Caco-2 (cell line): ENCODE results near the gene CDNF. TPM values are rescaled to one million over a fixed set of nuclear protein-coding genes. Genes with fewer than 3 reads are reported as not detected.
A peak's percentile ranks its signal among the peaks of the same experiment; 100 is the strongest.
"Not testable (repeated sequence)": the region's sequence is repeated elsewhere in the genome, so short reads cannot be mapped to it uniquely, and the experiment has no call there.

ENCODE experiments used
- BruUV-seq: library from RNA; stranded (reverse); fragments of 400-500 nt; replicated peaks from 2 replicates; lab custom pipeline; 2021; lab: Mats Ljungman, UMichigan
- CTCF ChIA-PET: fragments of 300-600 bp; sonication (Branson Sonifier 250); formaldehyde crosslinking; loops from one replicate; lab custom pipeline; 2022; ENCODE audit warnings: antibody characterized with exemption; lab: Charles Lee
- POLR2A ChIA-PET: fragments of 300-600 bp; sonication (Branson Sonifier 250); formaldehyde crosslinking; loops from one replicate; lab custom pipeline; 2022; ENCODE audit warnings: antibody characterized with exemption; lab: Charles Lee
- DNase-seq, 2 experiments: peaks; one replicate each; pipeline versions ENCODE4 v3.0.0 to v3.0.0-alpha.2; 2020 to 2022
- H3K27me3 ChIP-seq: replicated peaks from 2 replicates; pipeline ENCODE4 v1.6.0; 2011; ENCODE audit warnings: low read length; ENCODE audit not compliant: control insufficient read depth, insufficient read depth
- H3K36me3 ChIP-seq: 2 replicates; pipeline ENCODE4 v1.5.1; 2011; ENCODE audit warnings: low read length; ENCODE audit not compliant: control insufficient read depth, insufficient read depth
- H3K4me1 ChIP-seq: fragments of 250-450 bp; sonication (Bioruptor Pico); 2 replicates; pipeline ENCODE4 v1.5.1; 2020; ENCODE audit warnings: mild to moderate bottlenecking
- H3K4me3 ChIP-seq: 2 replicates; pipeline ENCODE4 v1.5.1; 2011; ENCODE audit warnings: low read depth, mild to moderate bottlenecking, control low read depth, low read length
- H3K9me3 ChIP-seq: fragments of 250-450 bp; sonication (Bioruptor Pico); 2 replicates; pipeline ENCODE4 v1.5.1; 2020; ENCODE audit warnings: mild to moderate bottlenecking, moderate library complexity
- H3K27ac Mint-ChIP-seq: one replicate; pipeline ENCODE4 v1.8.0; 2022; ENCODE audit warnings: mixed read lengths; ENCODE audit not compliant: unreplicated experiment
- H3K27me3 Mint-ChIP-seq: one replicate; pipeline ENCODE4 v1.8.0; 2022; ENCODE audit warnings: mixed read lengths; ENCODE audit not compliant: insufficient read depth, unreplicated experiment
- H3K36me3 Mint-ChIP-seq: one replicate; pipeline ENCODE4 v1.8.0; 2022; ENCODE audit warnings: mild to moderate bottlenecking, mixed read lengths; ENCODE audit not compliant: insufficient read depth, unreplicated experiment
- H3K4me1 Mint-ChIP-seq: one replicate; pipeline ENCODE4 v1.8.0; 2022; ENCODE audit warnings: low read depth, mixed read lengths; ENCODE audit not compliant: unreplicated experiment
- H3K4me3 Mint-ChIP-seq: one replicate; pipeline ENCODE4 v1.8.0; 2022; ENCODE audit warnings: mild to moderate bottlenecking, moderate library complexity, mixed read lengths; ENCODE audit not compliant: unreplicated experiment
- H3K9me3 Mint-ChIP-seq: one replicate; pipeline ENCODE4 v1.8.0; 2022; ENCODE audit warnings: mixed read lengths; ENCODE audit not compliant: unreplicated experiment
- intact Hi-C: fragments of 100-400 bp; cut with micrococcal nuclease; formaldehyde crosslinking; loops from one replicate; pipeline ENCODE4 v1.10.0; 2022; ENCODE audit not compliant: unreplicated experiment
- total RNA-seq: library from RNA; stranded (reverse); gene quantifications from 2 replicates; pipeline ENCODE4 v1.2.3, GENCODE V29; 2022
- TF ChIP-seq, protein P1 (sequence below), 2 experiments: fragments of 200-600 bp in 1 of 2; IDR thresholded peaks; 1 replicate in 1 of 2; 2 replicates in 1 of 2; pipeline versions ENCODE4 v1.5.1 to v1.8.0; 2011 to 2022; ENCODE audit warnings: antibody characterized with exemption in 1 of 2, control low read depth in 1 of 2, inconsistent platforms in 1 of 2, low read depth in 1 of 2, low read length in 1 of 2, mild to moderate bottlenecking in 1 of 2, moderate library complexity in 1 of 2; ENCODE audit not compliant: insufficient read depth in 1 of 2, severe bottlenecking in 1 of 2, unreplicated experiment in 1 of 2

Gene CDNF
- total RNA-seq, 1 experiment from 2014 or later: 3.9 TPM

GRCh38 chr10:14873090-14873760 lies 35.4 kb upstream of the CDNF start:
- Histone ChIP-seq H3K9me3 (no peaks in the 10 kb centered on the region), H3K4me3 (no peak overlapping the region), H3K36me3 (no peaks in the 10 kb centered on the region), H3K27me3 (no peaks in the 10 kb centered on the region), H3K4me1 (no peaks in the 10 kb centered on the region)
- H3K36me3 Mint-ChIP-seq: peaks cover 42% of the 10 kb centered on the region
- no peaks in the 10 kb centered on the region for H3K27me3 Mint-ChIP-seq
- intact Hi-C loops: no loop called here
- H3K27ac Mint-ChIP-seq: no peak overlapping the region
- no TSS peak for BruUV-seq
- no peak for DNase-seq
- H3K4me1 Mint-ChIP-seq: peaks cover 14% of the 10 kb centered on the region
- no peak overlapping the region for H3K4me3 Mint-ChIP-seq
- no peaks in the 10 kb centered on the region for H3K9me3 Mint-ChIP-seq
- POLR2A ChIA-PET: interaction anchor here (0.6 kb wide), 1 partner anchor 60 kb away, joined by 4 read pairs; no protein-coding TSS in a partner anchor
- TF ChIP-seq, protein P1, sequence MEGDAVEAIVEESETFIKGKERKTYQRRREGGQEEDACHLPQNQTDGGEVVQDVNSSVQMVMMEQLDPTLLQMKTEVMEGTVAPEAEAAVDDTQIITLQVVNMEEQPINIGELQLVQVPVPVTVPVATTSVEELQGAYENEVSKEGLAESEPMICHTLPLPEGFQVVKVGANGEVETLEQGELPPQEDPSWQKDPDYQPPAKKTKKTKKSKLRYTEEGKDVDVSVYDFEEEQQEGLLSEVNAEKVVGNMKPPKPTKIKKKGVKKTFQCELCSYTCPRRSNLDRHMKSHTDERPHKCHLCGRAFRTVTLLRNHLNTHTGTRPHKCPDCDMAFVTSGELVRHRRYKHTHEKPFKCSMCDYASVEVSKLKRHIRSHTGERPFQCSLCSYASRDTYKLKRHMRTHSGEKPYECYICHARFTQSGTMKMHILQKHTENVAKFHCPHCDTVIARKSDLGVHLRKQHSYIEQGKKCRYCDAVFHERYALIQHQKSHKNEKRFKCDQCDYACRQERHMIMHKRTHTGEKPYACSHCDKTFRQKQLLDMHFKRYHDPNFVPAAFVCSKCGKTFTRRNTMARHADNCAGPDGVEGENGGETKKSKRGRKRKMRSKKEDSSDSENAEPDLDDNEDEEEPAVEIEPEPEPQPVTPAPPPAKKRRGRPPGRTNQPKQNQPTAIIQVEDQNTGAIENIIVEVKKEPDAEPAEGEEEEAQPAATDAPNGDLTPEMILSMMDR (IDR thresholded peaks at IDR 0.05; ENCODE audit: insufficient read depth in 1 of 2, low read depth in 1 of 2, low read length in 1 of 2, severe bottlenecking in 1 of 2, unreplicated experiment in 1 of 2): no peak
- CTCF ChIA-PET: no interaction called here

DNA sequence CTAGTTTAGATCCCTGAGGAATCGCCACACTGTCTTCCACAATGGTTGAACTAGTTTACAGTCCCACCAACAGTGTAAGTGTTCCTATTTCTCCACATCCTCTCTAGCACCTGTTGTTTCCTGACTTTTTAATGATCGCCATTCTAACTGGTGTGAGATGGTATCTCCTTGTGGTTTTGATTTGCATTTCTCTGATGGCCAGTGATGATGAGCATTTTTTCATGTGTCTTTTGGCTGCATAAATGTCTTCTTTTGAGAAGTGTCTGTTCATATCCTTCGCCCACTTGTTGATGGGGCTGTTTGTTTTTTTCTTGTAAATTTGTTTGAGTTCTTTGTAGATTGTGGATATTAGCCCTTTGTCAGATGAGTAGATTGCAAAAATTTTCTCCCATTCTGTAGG lies 27.0 kb upstream of the CDNF start:
- CTCF ChIA-PET, H3K9me3 Mint-ChIP-seq, POLR2A ChIA-PET, H3K27me3 Mint-ChIP-seq, H3K27ac Mint-ChIP-seq, H3K4me1 ChIP-seq, intact Hi-C loops, H3K9me3 ChIP-seq, H3K4me3 Mint-ChIP-seq, H3K4me3 ChIP-seq, BruUV-seq, H3K27me3 ChIP-seq, DNase-seq, H3K36me3 ChIP-seq: not testable (repeated sequence)
- Mint-ChIP-seq H3K36me3 (peaks cover 56% of the 10 kb centered on the region), H3K4me1 (peaks cover 12% of the 10 kb centered on the region)

DNA sequence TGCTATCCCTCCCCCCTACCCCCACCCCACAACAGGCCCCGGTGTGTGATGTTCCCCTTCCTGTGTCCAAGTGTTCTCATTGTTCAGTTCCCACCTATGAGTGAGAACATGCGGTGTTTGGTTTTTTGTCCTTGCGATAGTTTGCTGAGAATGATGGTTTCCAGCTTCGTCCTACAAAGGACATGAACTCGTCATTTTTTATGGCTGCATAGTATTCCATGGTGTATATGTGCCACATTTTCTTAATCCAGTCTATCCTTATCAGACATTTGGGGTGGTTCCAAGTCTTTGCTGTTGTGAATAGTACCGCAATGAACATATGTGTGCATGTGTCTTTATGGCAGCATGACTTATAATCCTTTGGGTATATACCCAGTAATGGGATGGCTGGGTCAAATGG lies 26.6 kb upstream of the CDNF start:
- H3K36me3 ChIP-seq, H3K27me3 ChIP-seq, H3K9me3 Mint-ChIP-seq, H3K4me3 ChIP-seq, intact Hi-C loops, H3K4me3 Mint-ChIP-seq, CTCF ChIA-PET, BruUV-seq, DNase-seq, H3K9me3 ChIP-seq, H3K27me3 Mint-ChIP-seq, H3K4me1 ChIP-seq, POLR2A ChIA-PET, H3K27ac Mint-ChIP-seq: not testable (repeated sequence)
- Mint-ChIP-seq H3K4me1 (peaks cover 12% of the 10 kb centered on the region), H3K36me3 (peaks cover 52% of the 10 kb centered on the region)

DNA sequence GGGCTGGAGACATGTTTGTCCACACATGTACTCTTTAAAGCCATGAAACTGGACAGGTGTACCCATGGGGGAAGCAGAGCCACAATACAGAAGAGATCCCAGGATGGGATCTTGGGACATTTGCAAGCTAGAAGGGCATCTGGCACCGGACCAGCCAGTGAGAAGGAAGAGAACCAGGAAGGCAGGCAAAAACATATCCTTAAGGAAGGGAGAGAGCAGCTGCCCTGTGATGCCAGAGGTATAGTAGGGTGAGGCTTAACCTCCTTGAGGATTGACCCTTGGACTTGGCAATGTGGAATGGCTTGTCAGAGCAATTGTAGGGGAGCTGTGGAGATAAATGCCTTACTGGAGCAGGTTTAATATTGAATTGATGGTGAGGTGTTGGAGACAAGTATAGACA lies 23.0 kb upstream of the CDNF start:
- POLR2A ChIA-PET: interaction anchor here (2.5 kb wide), 1 partner anchor 17 kb away, joined by 12 read pairs; the partner anchor contains the start of gene SUV39H2
- H3K4me1 Mint-ChIP-seq: peaks cover 12% of the 10 kb centered on the region
- Histone ChIP-seq H3K9me3 (no peaks in the 10 kb centered on the region), H3K4me1 (0 out of 2 replicates have a peak, but pooled peaks cover 4% of the 10 kb centered on the region), H3K36me3 (peaks cover 1% of the 10 kb centered on the region; the same call in 1 of the 2 replicates), H3K4me3 (no peak overlapping the region), H3K27me3 (no peaks in the 10 kb centered on the region)
- no peak for DNase-seq
- peaks cover 36% of the 10 kb centered on the region for H3K36me3 Mint-ChIP-seq
- CTCF ChIA-PET: interaction anchor here (1.2 kb wide), 1 partner anchor 17 kb away, joined by 5 read pairs; the partner anchor contains the start of gene SUV39H2
- peak overlapping the region; percentile 21 for H3K27ac Mint-ChIP-seq
- H3K27me3 Mint-ChIP-seq: no peaks in the 10 kb centered on the region
- no peak overlapping the region for H3K4me3 Mint-ChIP-seq
- intact Hi-C loops: no loop called here
- no TSS peak for BruUV-seq
- TF ChIP-seq, protein P1 (IDR thresholded peaks at IDR 0.05; ENCODE audit: insufficient read depth in 1 of 2, low read depth in 1 of 2, low read length in 1 of 2, severe bottlenecking in 1 of 2, unreplicated experiment in 1 of 2): peak in 1 of 2 experiments; percentile 3
- H3K9me3 Mint-ChIP-seq: no peaks in the 10 kb centered on the region
